Myometrial cell (primary cell): ENCODE measurements around the gene CHAMP1. TPM values are rescaled to one million over a fixed set of nuclear protein-coding genes. Genes with fewer than 3 reads are reported as not detected.

Experiments
- total RNA-seq: library from RNA; depleted of rRNA; stranded (reverse); fragments of >200 nt; gene quantifications from 2 replicates; pipeline ENCODE4 v1.2.3, GENCODE V29; 2015

Gene CHAMP1
- 31.0 and 34.0 TPM in 2 replicates for total RNA-seq

DNA sequence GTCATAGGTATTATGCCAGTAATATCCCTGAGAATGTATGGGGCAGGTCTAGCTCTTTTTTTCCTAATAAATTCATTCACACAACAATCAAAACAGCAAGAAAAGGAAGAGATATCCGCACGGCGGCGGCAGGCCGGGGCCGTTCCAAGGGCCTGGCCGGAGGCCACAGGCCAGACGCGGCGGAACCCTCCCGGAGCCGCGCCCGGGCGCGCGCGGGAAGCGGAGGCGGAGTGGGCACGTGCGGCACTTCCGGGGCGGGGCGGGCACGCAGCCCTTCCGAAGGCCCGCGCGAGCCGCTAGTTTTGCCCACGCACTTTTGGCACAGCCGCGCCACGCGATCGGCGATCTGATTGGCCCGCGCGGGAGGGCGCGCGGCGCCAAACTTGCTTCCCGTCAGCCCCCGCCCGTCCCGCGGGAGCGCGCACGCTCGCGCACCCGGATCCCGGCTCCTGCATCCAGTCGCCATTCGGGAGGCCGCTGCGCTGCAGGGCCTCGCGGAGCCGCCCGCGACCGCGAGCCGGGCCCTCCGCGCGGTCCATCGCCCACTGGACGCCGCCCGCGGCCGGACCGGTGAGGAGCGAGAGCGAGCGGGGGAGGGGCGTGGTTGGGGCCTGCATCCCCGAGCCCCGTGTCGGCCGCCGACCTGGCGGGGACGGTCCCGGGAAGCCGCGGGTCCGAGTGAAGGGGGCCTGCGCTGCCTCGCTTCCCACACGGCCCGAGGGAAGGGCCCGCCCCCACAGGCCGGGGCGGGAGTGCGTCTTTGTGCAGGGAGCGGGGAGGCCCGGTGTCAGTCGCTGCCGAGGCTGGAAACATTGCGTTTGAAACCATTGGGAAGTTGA is at the start of gene CHAMP1:
TSS of gene CHAMP1 (plus strand) at position 430 of the 839 bp plus-strand sequence. CDS start 9,340 bp downstream, outside the sequence.

GRCh38 chr13:114281351-114282040 is 32.8 kb upstream of the CHAMP1 start, which contains the start of gene UPF3A:
Gene UPF3A (plus strand): TSS chr13:114281601. CDS start chr13:114281640, 39 bp downstream.

Other genes starting within 250 kb of the CHAMP1 start
- 25.4 and 32.1 TPM in 2 replicates for gene RASA3, start 181.9 kb upstream of the CHAMP1 start, total RNA-seq
- gene CFAP97D2, start 135.2 kb upstream of the CHAMP1 start, total RNA-seq = not detected in 2 replicates
- gene CDC16, start 79.6 kb upstream of the CHAMP1 start, total RNA-seq = 29.6 and 30.3 TPM in 2 replicates
- gene UPF3A, start 32.9 kb upstream of the CHAMP1 start, total RNA-seq = 32.3 and 38.5 TPM in 2 replicates